ENCODE results near the gene MS4A10. TPM values are rescaled to one million over a fixed set of nuclear protein-coding genes. Genes with fewer than 3 reads are reported as not detected.

Gene MS4A10
- total and polyA plus RNA-seq, 7 donors, result not detected

GRCh38 chr11:60809691-60810090 lies 24.6 kb downstream of the MS4A10 start:
- 92 to 93% methylated on average over 11 of the region's 11 CpGs for WGBS, 2 donors
- Histone ChIP-seq H3K4me1 (no peaks in the 10 kb centered on the region), H3K27me3 (no peaks in the 10 kb centered on the region), H3K9me3 (no peaks in the 10 kb centered on the region), H3K36me3 (no peaks in the 10 kb centered on the region), H3K27ac (no peak overlapping the region), H3K4me3 (no peak overlapping the region)
- intact Hi-C loops (cut with DNase I), result no loop called here
- TF ChIP-seq POLR2AphosphoS5 (IDR thresholded peaks at IDR 0.05), result no peak
- no peak for TF ChIP-seq EP300 (IDR thresholded peaks at IDR 0.05)
- no peak for TF ChIP-seq CTCF (IDR thresholded peaks at IDR 0.05)
- TF ChIP-seq POLR2A (IDR thresholded peaks at IDR 0.05), result no peak
- no peak for DNase-seq

- WGBS, 2 donors, result 95 to 96% methylated on average over 4 of the region's 4 CpGs
- intact Hi-C loops (cut with DNase I), result no loop called here
- no peaks in the 10 kb centered on the region for H3K27me3 ChIP-seq
- no peaks in the 10 kb centered on the region for H3K36me3 ChIP-seq
- DNase-seq, result no peak
- no peak overlapping the region for H3K4me3 ChIP-seq
- H3K4me1 ChIP-seq, result no peaks in the 10 kb centered on the region
- TF ChIP-seq EP300 (IDR thresholded peaks at IDR 0.05) (no peak), CTCF (IDR thresholded peaks at IDR 0.05) (no peak), POLR2AphosphoS5 (IDR thresholded peaks at IDR 0.05) (no peak), POLR2A (IDR thresholded peaks at IDR 0.05) (no peak)
- no peaks in the 10 kb centered on the region for H3K9me3 ChIP-seq
- H3K27ac ChIP-seq, result no peak overlapping the region
These were observed 25.0 kb downstream of the MS4A10 start for GRCh38 chr11:60810151-60810550.

- H3K36me3 ChIP-seq, result no peaks in the 10 kb centered on the region
- H3K27ac ChIP-seq, result no peak overlapping the region
- intact Hi-C loops (cut with DNase I), result no loop called here
- no peak for DNase-seq
- H3K9me3 ChIP-seq, result no peaks in the 10 kb centered on the region
- H3K4me3 ChIP-seq, result no peak overlapping the region
- no peaks in the 10 kb centered on the region for H3K4me1 ChIP-seq
- no peaks in the 10 kb centered on the region for H3K27me3 ChIP-seq
- 9 to 26% methylated on average over 8 of the region's 8 CpGs for WGBS, 2 donors
- TF ChIP-seq CTCF (IDR thresholded peaks at IDR 0.05), result no peak
- TF ChIP-seq EP300 (IDR thresholded peaks at IDR 0.05), result no peak
- TF ChIP-seq POLR2A (IDR thresholded peaks at IDR 0.05), result no peak
- no peak for TF ChIP-seq POLR2AphosphoS5 (IDR thresholded peaks at IDR 0.05)
These were observed 25.4 kb downstream of the MS4A10 start for GRCh38 chr11:60810569-60810968.

- H3K27ac ChIP-seq, result no peak overlapping the region
- H3K4me3 ChIP-seq, result no peak overlapping the region
- H3K4me1 ChIP-seq, result no peaks in the 10 kb centered on the region
- intact Hi-C loops (cut with DNase I), result no loop called here
- H3K9me3 ChIP-seq, result peaks cover 6 to 13% (median 8%) of the 10 kb centered on the region in 4 donors
- DNase-seq, result no peak
- TF ChIP-seq POLR2AphosphoS5 (IDR thresholded peaks at IDR 0.05) (no peak), CTCF (IDR thresholded peaks at IDR 0.05) (no peak), POLR2A (IDR thresholded peaks at IDR 0.05) (no peak), EP300 (IDR thresholded peaks at IDR 0.05) (no peak)
- H3K36me3 ChIP-seq, result no peaks in the 10 kb centered on the region
- WGBS, 2 donors, result 94 to 97% methylated on average over 1 of the region's 1 CpG
- no peaks in the 10 kb centered on the region for H3K27me3 ChIP-seq
These were observed 28.2 kb downstream of the MS4A10 start for GRCh38 chr11:60813324-60813723.

GRCh38 chr11:60814112-60814511 lies 29.0 kb downstream of the MS4A10 start:
- intact Hi-C loops (cut with DNase I), result no loop called here
- Histone ChIP-seq H3K36me3 (no peaks in the 10 kb centered on the region), H3K27me3 (no peaks in the 10 kb centered on the region), H3K4me3 (no peak overlapping the region), H3K4me1 (no peaks in the 10 kb centered on the region), H3K27ac (no peak overlapping the region), H3K9me3 (peaks cover 6 to 13% (median 8%) of the 10 kb centered on the region in 4 donors)
- DNase-seq, result no peak
- WGBS, 2 donors, result 93 to 96% methylated on average over 2 of the region's 2 CpGs
- TF ChIP-seq POLR2AphosphoS5 (IDR thresholded peaks at IDR 0.05) (no peak), POLR2A (IDR thresholded peaks at IDR 0.05) (no peak), EP300 (IDR thresholded peaks at IDR 0.05) (no peak), CTCF (IDR thresholded peaks at IDR 0.05) (no peak)

Data from sigmoid colon (tissue), 7 donors.